Measurements from ENCODE around the gene SERPINB5. TPM values are rescaled to one million over a fixed set of nuclear protein-coding genes. Genes with fewer than 3 reads are reported as not detected.

Gene SERPINB5
- total RNA-seq, 3 donors from 2014 or later, result not detected

DNA sequence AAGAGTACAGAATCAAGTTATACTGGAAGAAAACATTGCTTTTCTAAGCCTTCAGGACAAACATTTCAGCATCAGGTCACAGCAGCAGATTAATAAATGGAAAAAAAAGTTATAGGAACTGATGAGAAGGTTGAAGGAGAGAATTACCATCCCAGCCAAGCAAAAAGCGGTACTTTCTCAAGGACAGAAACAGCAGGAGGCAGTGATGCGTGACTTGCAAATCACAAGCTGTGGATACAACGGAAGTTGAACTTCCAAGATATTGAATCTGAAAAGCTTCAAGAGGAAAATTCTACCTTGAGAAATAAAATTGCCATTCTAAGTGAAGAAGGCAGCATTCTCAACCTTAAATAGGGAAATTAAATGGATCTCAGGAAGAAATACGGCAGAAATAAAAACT lies 46.9 kb downstream of the SERPINB5 start:
- Mint-ChIP-seq H3K4me3 (no peak overlapping the region), H3K4me1 (ENCODE audit: low read depth) (no peaks in the 10 kb centered on the region), H3K36me3 (ENCODE audit: insufficient read depth) (no peaks in the 10 kb centered on the region), H3K27me3 (ENCODE audit: low read depth) (peaks cover 11% of the 10 kb centered on the region), H3K9me3 (no peaks in the 10 kb centered on the region)
- DNase-seq (no peak), ATAC-seq (no peak)

DNA sequence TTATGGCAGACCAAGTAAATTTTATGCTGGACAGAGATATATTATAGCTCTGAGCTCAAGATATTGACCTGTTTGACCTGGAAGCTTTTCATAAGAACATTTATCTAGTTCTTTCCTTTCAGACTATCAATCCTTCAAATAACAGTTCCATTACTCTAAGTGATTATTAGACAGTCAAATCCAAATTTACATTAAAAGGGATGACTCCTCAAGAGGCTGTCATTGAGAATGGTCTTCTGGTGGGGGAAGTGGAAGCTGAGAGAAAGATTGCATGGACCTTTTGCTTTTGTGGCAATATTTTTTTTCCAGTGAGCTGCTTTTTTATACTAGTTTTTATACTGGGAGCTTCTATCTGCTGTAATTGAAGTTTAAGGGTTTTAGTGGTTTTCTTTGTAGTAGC lies 50.5 kb downstream of the SERPINB5 start:
- Mint-ChIP-seq H3K27me3 (ENCODE audit: low read depth) (peaks cover 11% of the 10 kb centered on the region), H3K9me3 (no peaks in the 10 kb centered on the region), H3K4me3 (no peak overlapping the region), H3K4me1 (ENCODE audit: low read depth) (no peaks in the 10 kb centered on the region), H3K36me3 (ENCODE audit: insufficient read depth) (no peaks in the 10 kb centered on the region)
- DNase-seq (no peak), ATAC-seq (no peak)

DNA sequence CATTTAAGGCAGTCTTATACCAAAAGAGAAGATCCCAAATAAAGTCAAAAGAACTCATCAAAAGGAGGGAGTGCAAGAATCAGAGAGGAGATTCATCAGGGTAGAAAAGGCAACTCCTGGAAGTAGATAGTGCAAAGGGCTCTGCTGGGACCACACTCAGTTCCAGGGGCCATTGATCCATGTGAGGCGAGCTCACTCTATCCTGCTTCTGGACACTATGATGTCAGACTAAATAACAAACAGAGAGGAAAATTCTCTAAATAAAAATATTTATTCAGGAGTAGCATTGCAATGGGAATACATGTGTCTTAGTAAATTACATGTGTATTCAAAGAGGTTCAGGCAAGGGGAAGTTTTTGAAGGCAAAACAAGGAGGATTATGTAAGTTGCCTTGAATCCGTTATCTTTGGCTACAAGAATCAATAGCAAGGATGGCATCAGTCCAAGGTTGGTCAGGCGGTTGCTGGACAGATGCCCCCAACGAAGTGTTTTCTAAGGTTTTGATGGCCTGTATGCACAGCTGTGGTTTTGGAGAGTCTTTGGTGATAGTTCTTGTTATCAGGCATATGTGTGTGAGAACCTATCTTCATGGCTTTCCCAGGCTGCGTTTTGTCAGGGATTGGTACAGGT lies 52.2 kb downstream of the SERPINB5 start:
- Mint-ChIP-seq H3K4me3 (no peak overlapping the region), H3K9me3 (no peaks in the 10 kb centered on the region), H3K4me1 (ENCODE audit: low read depth) (no peaks in the 10 kb centered on the region), H3K27me3 (ENCODE audit: low read depth) (peaks cover 12% of the 10 kb centered on the region), H3K36me3 (ENCODE audit: insufficient read depth) (no peaks in the 10 kb centered on the region)
- ATAC-seq (no peak), DNase-seq (no peak)

GRCh38 chr18:63532471-63532870 lies 55.7 kb downstream of the SERPINB5 start:
- H3K27me3 Mint-ChIP-seq (ENCODE audit: low read depth), result peaks cover 13% of the 10 kb centered on the region
- DNase-seq, result no peak
- no peak for ATAC-seq
- H3K4me3 Mint-ChIP-seq, result no peak overlapping the region
- H3K9me3 Mint-ChIP-seq, result no peaks in the 10 kb centered on the region
- H3K36me3 Mint-ChIP-seq (ENCODE audit: insufficient read depth), result no peaks in the 10 kb centered on the region
- H3K4me1 Mint-ChIP-seq (ENCODE audit: low read depth), result no peaks in the 10 kb centered on the region

- DNase-seq (no peak), ATAC-seq (no peak)
- Mint-ChIP-seq H3K9me3 (no peaks in the 10 kb centered on the region), H3K27me3 (ENCODE audit: low read depth) (peaks cover 12% of the 10 kb centered on the region), H3K36me3 (ENCODE audit: insufficient read depth) (no peaks in the 10 kb centered on the region), H3K4me3 (no peak overlapping the region), H3K4me1 (ENCODE audit: low read depth) (no peaks in the 10 kb centered on the region)
These were observed 57.9 kb downstream of the SERPINB5 start for GRCh38 chr18:63534615-63535014.

GRCh38 chr18:63539904-63540510 lies 63.2 kb downstream of the SERPINB5 start:
- no peaks in the 10 kb centered on the region for H3K36me3 Mint-ChIP-seq (ENCODE audit: insufficient read depth)
- H3K4me1 Mint-ChIP-seq (ENCODE audit: low read depth), result no peaks in the 10 kb centered on the region
- H3K4me3 Mint-ChIP-seq, result no peak overlapping the region
- ATAC-seq, result no peak
- H3K9me3 Mint-ChIP-seq, result no peaks in the 10 kb centered on the region
- H3K27me3 Mint-ChIP-seq (ENCODE audit: low read depth), result no peaks in the 10 kb centered on the region
- DNase-seq, result no peak

GRCh38 chr18:63542069-63542468 lies 65.3 kb downstream of the SERPINB5 start, which contains the start of gene SERPINB12:
Gene SERPINB12, plus strand, starts transcription at chr18:63542369. Its CDS starts 13,791 bp downstream, at chr18:63556160.
- Mint-ChIP-seq H3K36me3 (ENCODE audit: insufficient read depth) (no peaks in the 10 kb centered on the region), H3K9me3 (no peaks in the 10 kb centered on the region), H3K4me3 (no peak within 1 kb of the TSS), H3K27me3 (ENCODE audit: low read depth) (peaks cover 8% of the 10 kb centered on the region), H3K4me1 (ENCODE audit: low read depth) (no peaks in the 10 kb centered on the region)
- ATAC-seq, result no peak
- DNase-seq, result no peak

- no peaks in the 10 kb centered on the region for H3K4me1 Mint-ChIP-seq (ENCODE audit: low read depth)
- no peak overlapping the region for H3K4me3 Mint-ChIP-seq
- no peak for ATAC-seq
- H3K36me3 Mint-ChIP-seq (ENCODE audit: insufficient read depth), result no peaks in the 10 kb centered on the region
- H3K27me3 Mint-ChIP-seq (ENCODE audit: low read depth), result peaks cover 8% of the 10 kb centered on the region
- no peak for DNase-seq
- H3K9me3 Mint-ChIP-seq, result no peaks in the 10 kb centered on the region
These were observed 67.3 kb downstream of the SERPINB5 start for GRCh38 chr18:63544017-63544416.

GRCh38 chr18:63545000-63545399 lies 68.2 kb downstream of the SERPINB5 start:
- Mint-ChIP-seq H3K4me3 (no peak overlapping the region), H3K9me3 (no peaks in the 10 kb centered on the region), H3K4me1 (ENCODE audit: low read depth) (no peaks in the 10 kb centered on the region), H3K36me3 (ENCODE audit: insufficient read depth) (no peaks in the 10 kb centered on the region), H3K27me3 (ENCODE audit: low read depth) (peaks cover 8% of the 10 kb centered on the region)
- DNase-seq (no peak), ATAC-seq (no peak)

GRCh38 chr18:63550068-63550467 lies 73.3 kb downstream of the SERPINB5 start:
- no peaks in the 10 kb centered on the region for H3K4me1 Mint-ChIP-seq (ENCODE audit: low read depth)
- H3K4me3 Mint-ChIP-seq, result no peak overlapping the region
- H3K36me3 Mint-ChIP-seq (ENCODE audit: insufficient read depth), result no peaks in the 10 kb centered on the region
- DNase-seq (no peak), ATAC-seq (no peak)
- peaks cover 13% of the 10 kb centered on the region for H3K27me3 Mint-ChIP-seq (ENCODE audit: low read depth)
- no peaks in the 10 kb centered on the region for H3K9me3 Mint-ChIP-seq

DNA sequence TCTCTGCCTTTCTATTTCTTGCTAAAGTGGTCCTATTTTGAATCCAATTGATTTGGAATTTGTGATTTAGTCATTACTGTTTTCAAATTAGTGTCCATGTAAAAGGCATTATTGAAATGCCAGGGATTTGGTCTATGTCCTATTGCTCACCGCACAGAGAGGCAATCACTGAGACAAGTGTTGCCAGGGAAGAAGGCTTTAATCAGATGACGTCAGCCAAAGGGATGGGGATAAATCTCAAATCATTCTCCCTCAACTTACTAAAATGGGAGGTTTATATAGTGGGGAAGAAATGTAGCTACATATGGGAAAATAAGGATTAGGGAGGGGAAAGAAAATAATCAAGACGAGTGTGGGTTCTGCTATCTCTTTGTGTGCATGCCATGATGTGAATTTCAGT lies 75.0 kb downstream of the SERPINB5 start:
- H3K36me3 Mint-ChIP-seq (ENCODE audit: insufficient read depth), result no peaks in the 10 kb centered on the region
- no peak overlapping the region for H3K4me3 Mint-ChIP-seq
- no peaks in the 10 kb centered on the region for H3K4me1 Mint-ChIP-seq (ENCODE audit: low read depth)
- DNase-seq (no peak), ATAC-seq (no peak)
- peaks cover 8% of the 10 kb centered on the region for H3K27me3 Mint-ChIP-seq (ENCODE audit: low read depth)
- H3K9me3 Mint-ChIP-seq, result no peaks in the 10 kb centered on the region

DNA sequence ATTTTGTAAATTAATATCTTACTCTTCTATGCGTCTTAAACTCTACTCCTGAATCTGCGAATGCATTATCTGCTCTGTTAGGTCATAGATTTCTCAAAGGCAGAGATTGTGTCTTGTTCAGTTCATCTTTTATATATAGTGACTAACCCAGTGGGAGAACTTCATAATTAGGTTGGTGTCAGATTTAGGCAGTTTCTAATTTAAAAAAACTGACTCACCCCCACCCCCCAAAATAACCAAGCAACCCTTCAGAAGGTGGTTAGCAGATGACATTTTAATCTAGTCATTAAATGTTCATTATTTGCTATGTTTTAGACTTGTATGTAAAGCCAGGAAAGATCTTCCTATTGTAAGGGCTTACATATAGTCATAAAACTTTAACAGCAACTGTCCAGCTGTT lies 75.8 kb downstream of the SERPINB5 start:
- no peaks in the 10 kb centered on the region for H3K36me3 Mint-ChIP-seq (ENCODE audit: insufficient read depth)
- ATAC-seq, result no peak
- no peak overlapping the region for H3K4me3 Mint-ChIP-seq

GRCh38 chr18:63553081-63553480 lies 76.3 kb downstream of the SERPINB5 start:
- no peak for ATAC-seq
- DNase-seq, result no peak
- Mint-ChIP-seq H3K9me3 (no peaks in the 10 kb centered on the region), H3K36me3 (ENCODE audit: insufficient read depth) (no peaks in the 10 kb centered on the region), H3K4me3 (no peak overlapping the region), H3K27me3 (ENCODE audit: low read depth) (peaks cover 8% of the 10 kb centered on the region), H3K4me1 (ENCODE audit: low read depth) (no peaks in the 10 kb centered on the region)

More for the DNA sequence above, 75.8 kb downstream of the SERPINB5 start:
- Mint-ChIP-seq H3K9me3 (no peaks in the 10 kb centered on the region), H3K4me1 (ENCODE audit: low read depth) (no peaks in the 10 kb centered on the region), H3K27me3 (ENCODE audit: low read depth) (peaks cover 8% of the 10 kb centered on the region)
- no peak for DNase-seq
